ENCODE measurements around the gene KCTD20. TPM values are rescaled to one million over a fixed set of nuclear protein-coding genes. Genes with fewer than 3 reads are reported as not detected.

The KCTD20 gene
- total RNA-seq, 5 donors from 2014 or later (not counting 1 experiment from before 2014, with no cell fraction given): 29.7 to 39.8 (median 33.3) TPM

DNA sequence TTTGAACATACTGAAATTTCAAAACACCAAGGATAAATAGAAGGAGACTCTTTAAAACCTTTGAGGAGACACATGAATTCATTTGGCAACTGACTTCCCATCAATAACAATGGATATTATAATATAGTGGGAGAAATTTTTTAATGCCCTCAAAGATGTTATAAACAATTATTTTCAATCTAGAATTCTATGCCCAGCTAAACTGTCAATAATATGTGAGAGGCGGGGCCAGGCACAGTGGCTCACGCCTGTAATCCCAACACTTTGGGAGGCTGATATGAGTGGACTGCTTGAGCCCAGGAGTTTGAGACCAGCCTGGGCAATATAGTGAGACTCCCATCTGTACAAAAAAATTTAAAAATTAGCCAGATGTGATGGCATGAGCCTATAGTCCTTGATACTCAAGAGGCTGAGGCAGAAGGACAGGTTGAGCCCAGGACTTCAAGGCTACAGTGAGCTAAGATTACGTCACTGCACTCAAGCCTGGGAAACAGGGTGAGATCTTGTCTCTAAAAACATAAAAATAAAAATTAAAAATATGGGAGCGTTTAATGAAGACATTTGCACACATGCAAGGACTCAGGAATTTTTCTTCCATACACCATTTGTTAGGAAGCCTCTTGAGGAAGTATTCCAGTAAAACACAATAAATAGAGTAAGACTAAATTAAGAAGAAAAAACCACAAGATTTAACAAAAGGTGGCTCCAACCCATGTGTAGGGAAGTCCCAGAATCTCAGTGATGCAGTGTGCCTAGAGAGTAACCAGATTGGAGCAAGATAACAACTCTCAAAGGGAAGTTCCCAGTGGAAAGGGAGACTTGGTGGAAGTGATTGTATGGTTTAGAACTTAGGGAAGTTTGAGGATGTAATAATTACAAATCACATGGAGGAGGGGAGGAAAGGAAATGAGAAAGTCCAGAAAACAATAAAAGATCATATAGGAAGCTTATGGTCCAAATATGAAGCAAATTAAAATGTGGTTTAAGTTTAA is 29.0 kb upstream of the KCTD20 start:
- CTCF ChIA-PET: interaction anchor here in 1 of 2 donors (0.6 kb wide), 1 partner anchor 166 kb away, joined by 6 read pairs; no protein-coding TSS in a partner anchor
- H3K27ac Mint-ChIP-seq: no peak overlapping the region
- Histone ChIP-seq H3K36me3 (ENCODE audit: control insufficient read depth in 2 of 2, extremely low read depth in 1 of 2, insufficient read depth in 1 of 2, low read length in 1 of 2) (no peaks in the 10 kb centered on the region), H3K9me3 (no peaks in the 10 kb centered on the region), H3K4me3 (ENCODE audit: control insufficient read depth in 1 of 2, extremely low read depth in 1 of 2, low read length in 1 of 2) (no peak overlapping the region), H3K27ac (ENCODE audit: low read length) (no peak overlapping the region), H3K4me1 (ENCODE audit: control insufficient read depth in 1 of 2, extremely low read depth in 1 of 2, insufficient read depth in 2 of 2, low read length in 2 of 2) (no peaks in the 10 kb centered on the region), H3K27me3 (replicated peaks in 1 of 2; ENCODE audit: control insufficient read depth in 2 of 2, extremely low read depth in 1 of 2, insufficient read depth in 2 of 2, low read length in 1 of 2) (peaks cover 0 to 5% of the 10 kb centered on the region in 2 experiments)
- H3K36me3 Mint-ChIP-seq: no peaks in the 10 kb centered on the region
- no peak overlapping the region for H3K4me3 Mint-ChIP-seq
- POLR2A ChIA-PET: interaction anchor here in 1 of 2 donors (0.6 kb wide), 1 partner anchor 1267 kb away, joined by 5 read pairs; no protein-coding TSS in a partner anchor
- H3K4me1 Mint-ChIP-seq: no peaks in the 10 kb centered on the region
- peaks cover 0 to 2% of the 10 kb centered on the region in 2 donors for H3K27me3 Mint-ChIP-seq
- no peak for ATAC-seq (replicated peaks in 1 of 4)
- DNase-seq: no peak
- H3K9me3 Mint-ChIP-seq: peaks cover 0 to 4% (median 4%) of the 10 kb centered on the region in 3 donors
- WGBS (ENCODE audit: insufficient coverage): 92% methylated on average over 2 of the region's 4 CpGs

DNA sequence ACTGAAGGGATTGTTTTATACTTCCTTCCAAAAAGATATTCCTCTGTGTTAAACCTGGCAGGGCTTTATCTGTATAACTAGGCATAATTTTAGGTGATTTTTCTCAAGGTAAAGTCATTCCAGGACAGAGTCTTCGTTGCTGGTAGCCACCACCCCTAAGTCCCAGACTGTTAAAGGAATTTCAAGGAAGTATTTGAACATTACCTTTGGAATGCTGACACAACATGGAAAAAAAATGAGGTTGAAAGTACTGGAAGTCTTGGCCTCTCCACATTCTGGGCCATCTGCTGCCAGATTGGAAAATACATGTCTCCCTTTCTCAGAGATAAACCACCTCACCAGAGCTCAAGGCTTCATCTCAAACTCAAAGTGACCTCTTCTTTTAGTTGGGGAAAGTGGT is 28.3 kb upstream of the KCTD20 start:
- DNase-seq (no peak), ATAC-seq (replicated peaks in 1 of 4) (no peak)
- H3K27ac ChIP-seq (ENCODE audit: low read length): no peak overlapping the region
- peaks cover 0 to 4% (median 4%) of the 10 kb centered on the region in 3 donors for H3K9me3 Mint-ChIP-seq
- H3K4me3 Mint-ChIP-seq: no peak overlapping the region
- H3K27me3 ChIP-seq (replicated peaks in 1 of 2; ENCODE audit: control insufficient read depth in 2 of 2, extremely low read depth in 1 of 2, insufficient read depth in 2 of 2, low read length in 1 of 2): peaks cover 0 to 1% of the 10 kb centered on the region in 2 experiments
- no CpG with 5 or more reads among the region's 1 CpG for WGBS (ENCODE audit: insufficient coverage)
- no peaks in the 10 kb centered on the region for H3K9me3 ChIP-seq
- H3K4me1 ChIP-seq (ENCODE audit: control insufficient read depth in 1 of 2, extremely low read depth in 1 of 2, insufficient read depth in 2 of 2, low read length in 2 of 2): no peaks in the 10 kb centered on the region
- H3K36me3 ChIP-seq (ENCODE audit: control insufficient read depth in 2 of 2, extremely low read depth in 1 of 2, insufficient read depth in 1 of 2, low read length in 1 of 2): no peaks in the 10 kb centered on the region
- H3K27ac Mint-ChIP-seq: no peak overlapping the region
- ChIA-PET CTCF (interaction anchor here in 1 of 2 donors (0.6 kb wide), 1 partner anchor 165 kb away, joined by 6 read pairs; no protein-coding TSS in a partner anchor), POLR2A (interaction anchor here in 1 of 2 donors (0.6 kb wide), 1 partner anchor 1267 kb away, joined by 5 read pairs; no protein-coding TSS in a partner anchor)
- H3K27me3 Mint-ChIP-seq: peaks cover 0 to 2% of the 10 kb centered on the region in 2 donors
- no peak overlapping the region for H3K4me3 ChIP-seq (ENCODE audit: control insufficient read depth in 1 of 2, extremely low read depth in 1 of 2, low read length in 1 of 2)
- no peaks in the 10 kb centered on the region for H3K4me1 Mint-ChIP-seq
- H3K36me3 Mint-ChIP-seq: no peaks in the 10 kb centered on the region

DNA sequence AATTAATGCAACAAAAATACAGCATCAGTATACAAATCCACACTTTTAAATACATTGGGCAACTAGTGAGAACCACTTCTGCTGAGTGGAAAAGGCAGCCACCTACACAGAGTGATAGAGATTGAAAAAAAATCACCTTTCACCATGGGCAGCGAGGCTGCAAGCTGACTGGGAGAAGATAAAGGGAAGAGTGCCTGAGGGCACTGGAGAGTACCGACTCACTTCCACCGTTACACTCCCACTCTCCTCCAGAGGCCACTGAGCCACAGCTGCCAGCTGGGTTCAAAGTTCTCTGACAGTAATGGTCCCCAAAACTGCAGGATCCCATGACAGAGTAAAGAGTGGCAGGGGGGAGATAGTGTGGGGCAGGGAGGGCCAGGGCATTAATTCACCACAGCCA is 24.2 kb upstream of the KCTD20 start:
- ChIA-PET POLR2A (no interaction called here), CTCF (interaction anchor here (0.6 to 0.7 kb wide), 2 partner anchors 161 to 389 kb away, joined by 4 to 5 read pairs; no protein-coding TSS in a partner anchor)
- Mint-ChIP-seq H3K9me3 (no peaks in the 10 kb centered on the region), H3K4me3 (no peak overlapping the region), H3K27ac (no peak overlapping the region), H3K36me3 (no peaks in the 10 kb centered on the region), H3K4me1 (peaks cover 10 to 11% (median 10%) of the 10 kb centered on the region in 3 donors), H3K27me3 (no peaks in the 10 kb centered on the region)
- no peak overlapping the region for H3K27ac ChIP-seq (ENCODE audit: low read length)
- no CpG with 5 or more reads among the region's 3 CpGs for WGBS (ENCODE audit: insufficient coverage)
- H3K9me3 ChIP-seq: no peaks in the 10 kb centered on the region
- peaks cover 0 to 8% of the 10 kb centered on the region in 2 experiments for H3K4me1 ChIP-seq (ENCODE audit: control insufficient read depth in 1 of 2, extremely low read depth in 1 of 2, insufficient read depth in 2 of 2, low read length in 2 of 2)
- no peaks in the 10 kb centered on the region for H3K27me3 ChIP-seq (replicated peaks in 1 of 2; ENCODE audit: control insufficient read depth in 2 of 2, extremely low read depth in 1 of 2, insufficient read depth in 2 of 2, low read length in 1 of 2)
- no peaks in the 10 kb centered on the region for H3K36me3 ChIP-seq (ENCODE audit: control insufficient read depth in 2 of 2, extremely low read depth in 1 of 2, insufficient read depth in 1 of 2, low read length in 1 of 2)
- ATAC-seq (replicated peaks in 1 of 4): no peak
- DNase-seq: no peak
- no peak overlapping the region for H3K4me3 ChIP-seq (ENCODE audit: control insufficient read depth in 1 of 2, extremely low read depth in 1 of 2, low read length in 1 of 2)

DNA sequence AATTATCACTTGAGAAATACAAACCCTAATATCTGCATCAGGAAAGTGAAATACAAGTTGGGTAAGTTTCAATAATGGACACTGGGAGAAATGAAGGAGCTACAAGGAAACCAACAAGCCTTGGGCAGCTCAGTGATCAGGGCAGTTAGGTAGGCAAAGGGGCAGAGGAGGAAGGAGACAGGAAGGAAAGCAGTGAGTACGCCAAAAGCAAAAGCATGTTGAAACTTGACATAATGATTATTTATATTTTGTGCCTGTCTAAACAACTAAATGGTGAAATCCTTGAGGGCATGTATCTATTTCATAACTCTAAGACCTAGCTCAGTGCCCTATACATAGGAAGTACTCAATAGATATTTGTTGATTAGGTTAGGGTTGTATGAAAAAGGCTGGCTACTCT is 23.5 kb upstream of the KCTD20 start:
- Mint-ChIP-seq H3K4me1 (peaks cover 15 to 18% (median 16%) of the 10 kb centered on the region in 3 donors), H3K27ac (no peak overlapping the region), H3K9me3 (no peaks in the 10 kb centered on the region), H3K4me3 (no peak overlapping the region), H3K36me3 (no peaks in the 10 kb centered on the region), H3K27me3 (no peaks in the 10 kb centered on the region)
- ATAC-seq (replicated peaks in 1 of 4): no peak
- no CpG with 5 or more reads among the region's 1 CpG for WGBS (ENCODE audit: insufficient coverage)
- Histone ChIP-seq H3K27ac (ENCODE audit: low read length) (no peak overlapping the region), H3K9me3 (no peaks in the 10 kb centered on the region), H3K4me3 (ENCODE audit: control insufficient read depth in 1 of 2, extremely low read depth in 1 of 2, low read length in 1 of 2) (no peak overlapping the region), H3K27me3 (replicated peaks in 1 of 2; ENCODE audit: control insufficient read depth in 2 of 2, extremely low read depth in 1 of 2, insufficient read depth in 2 of 2, low read length in 1 of 2) (no peaks in the 10 kb centered on the region), H3K4me1 (ENCODE audit: control insufficient read depth in 1 of 2, extremely low read depth in 1 of 2, insufficient read depth in 2 of 2, low read length in 2 of 2) (peaks cover 4 to 13% of the 10 kb centered on the region in 2 experiments), H3K36me3 (ENCODE audit: control insufficient read depth in 2 of 2, extremely low read depth in 1 of 2, insufficient read depth in 1 of 2, low read length in 1 of 2) (no peaks in the 10 kb centered on the region)
- ChIA-PET CTCF (interaction anchor here (0.5 to 0.8 kb wide), 4 partner anchors 160 to 498 kb away, joined by 3 to 5 read pairs (median 4); partner anchors contain the start of gene SRPK1 (in 1 of the 2)), POLR2A (interaction anchor here in 1 of 2 donors (0.5 kb wide), 1 partner anchor 191 kb away, joined by 9 read pairs; no protein-coding TSS in a partner anchor)
- no peak for DNase-seq

DNA sequence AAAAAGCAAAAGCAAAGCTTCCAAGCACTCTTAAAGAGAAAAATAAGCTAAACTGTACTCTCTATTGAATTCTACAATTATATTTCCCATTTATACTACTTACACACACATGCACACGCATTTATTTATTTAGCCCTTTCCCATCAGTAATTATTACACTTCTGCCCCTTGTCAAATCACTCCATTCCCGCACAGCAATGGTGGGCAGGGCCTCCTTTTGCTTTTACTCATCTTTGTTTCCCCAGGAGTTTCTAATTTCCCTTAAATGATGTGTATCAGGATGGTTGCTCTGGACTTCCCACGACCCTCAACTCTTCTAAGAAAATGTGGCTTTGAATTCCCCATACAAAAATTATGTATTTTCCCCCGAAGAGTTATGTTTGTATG is 20.1 kb upstream of the KCTD20 start:
- Mint-ChIP-seq H3K27me3 (no peaks in the 10 kb centered on the region), H3K27ac (peak overlapping the region; percentile 96 to 97), H3K9me3 (no peaks in the 10 kb centered on the region), H3K4me3 (peak overlapping the region; percentile 92 to 94 (median 93)), H3K4me1 (peaks cover 16 to 18% (median 17%) of the 10 kb centered on the region in 3 donors), H3K36me3 (no peaks in the 10 kb centered on the region)
- DNase-seq (no peak), ATAC-seq (replicated peaks in 1 of 4) (no peak)
- WGBS (ENCODE audit: insufficient coverage): no CpG with 5 or more reads among the region's 4 CpGs
- ChIA-PET CTCF (interaction anchor here in 1 of 2 donors (0.7 to 1.8 kb wide), 10 partner anchors 18 to 336 kb away, joined by 3 to 11 read pairs (median 4); partner anchors contain the start of gene KCTD20), POLR2A (interaction anchor here in 1 of 2 donors (0.6 to 1.2 kb wide), 3 partner anchors 21 to 172 kb away, joined by 3 to 6 read pairs (median 4); partner anchors contain the start of gene KCTD20)
- H3K4me3 ChIP-seq (ENCODE audit: control insufficient read depth in 1 of 2, extremely low read depth in 1 of 2, low read length in 1 of 2): peak overlapping the region in 1 of 2 donors; percentile 92
- H3K27me3 ChIP-seq (replicated peaks in 1 of 2; ENCODE audit: control insufficient read depth in 2 of 2, extremely low read depth in 1 of 2, insufficient read depth in 2 of 2, low read length in 1 of 2): no peaks in the 10 kb centered on the region
- no peaks in the 10 kb centered on the region for H3K9me3 ChIP-seq
- no peaks in the 10 kb centered on the region for H3K36me3 ChIP-seq (ENCODE audit: control insufficient read depth in 2 of 2, extremely low read depth in 1 of 2, insufficient read depth in 1 of 2, low read length in 1 of 2)
- H3K27ac ChIP-seq (ENCODE audit: low read length): peak overlapping the region; percentile 75
- H3K4me1 ChIP-seq (ENCODE audit: control insufficient read depth in 1 of 2, extremely low read depth in 1 of 2, insufficient read depth in 2 of 2, low read length in 2 of 2): peaks cover 4 to 13% of the 10 kb centered on the region in 2 experiments
